ENCODE data around the gene RASGRP3. TPM values are rescaled to one million over a fixed set of nuclear protein-coding genes. Genes with fewer than 3 reads are reported as not detected.

RASGRP3 gene
- polyA plus RNA-seq, 2 of the 4 experiments (the other 2 are of a cell fraction) = 1.5 to 1.7 TPM

DNA sequence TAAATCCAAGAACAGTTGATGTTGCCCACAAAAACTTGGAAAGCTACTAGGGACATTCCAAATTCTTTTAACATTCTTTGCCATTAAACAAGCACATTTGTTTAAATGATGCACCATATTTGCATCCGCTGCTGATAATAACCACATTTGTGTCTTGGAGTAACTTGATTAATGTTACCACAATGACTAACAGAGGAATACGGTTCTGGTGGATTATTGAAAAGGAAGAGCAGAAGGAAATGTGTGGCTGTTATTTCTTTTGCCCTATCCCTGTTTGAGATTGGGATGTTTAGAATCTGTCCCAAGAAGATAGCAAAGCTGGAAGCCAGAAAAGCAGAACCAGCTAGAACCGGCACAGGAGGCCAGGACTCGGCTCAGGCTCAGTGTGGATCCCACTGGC, 39.2 kb upstream of the RASGRP3 start (continued):
- TF ChIP-seq, protein P1, sequence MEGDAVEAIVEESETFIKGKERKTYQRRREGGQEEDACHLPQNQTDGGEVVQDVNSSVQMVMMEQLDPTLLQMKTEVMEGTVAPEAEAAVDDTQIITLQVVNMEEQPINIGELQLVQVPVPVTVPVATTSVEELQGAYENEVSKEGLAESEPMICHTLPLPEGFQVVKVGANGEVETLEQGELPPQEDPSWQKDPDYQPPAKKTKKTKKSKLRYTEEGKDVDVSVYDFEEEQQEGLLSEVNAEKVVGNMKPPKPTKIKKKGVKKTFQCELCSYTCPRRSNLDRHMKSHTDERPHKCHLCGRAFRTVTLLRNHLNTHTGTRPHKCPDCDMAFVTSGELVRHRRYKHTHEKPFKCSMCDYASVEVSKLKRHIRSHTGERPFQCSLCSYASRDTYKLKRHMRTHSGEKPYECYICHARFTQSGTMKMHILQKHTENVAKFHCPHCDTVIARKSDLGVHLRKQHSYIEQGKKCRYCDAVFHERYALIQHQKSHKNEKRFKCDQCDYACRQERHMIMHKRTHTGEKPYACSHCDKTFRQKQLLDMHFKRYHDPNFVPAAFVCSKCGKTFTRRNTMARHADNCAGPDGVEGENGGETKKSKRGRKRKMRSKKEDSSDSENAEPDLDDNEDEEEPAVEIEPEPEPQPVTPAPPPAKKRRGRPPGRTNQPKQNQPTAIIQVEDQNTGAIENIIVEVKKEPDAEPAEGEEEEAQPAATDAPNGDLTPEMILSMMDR (IDR thresholded peaks at IDR 0.05) = no peak

DNA sequence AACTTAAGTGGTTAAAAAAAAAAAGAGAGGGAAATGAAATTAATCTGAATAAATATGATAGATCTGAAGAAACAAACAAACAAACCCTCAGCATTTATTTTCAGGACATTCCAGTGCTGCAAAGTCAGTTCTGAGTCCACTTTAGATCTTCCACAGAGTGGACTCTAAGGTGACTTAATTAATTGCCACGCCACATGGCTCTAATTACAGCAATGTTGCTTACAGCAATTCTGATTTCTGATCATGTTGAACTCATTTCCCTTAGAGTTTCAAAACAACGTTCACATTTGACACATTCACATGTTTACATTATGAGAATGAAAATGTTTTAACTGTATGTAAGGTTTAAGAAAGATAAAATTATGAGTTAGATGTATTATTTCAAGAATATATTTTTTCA, 38.6 kb upstream of the RASGRP3 start:
- FAIRE-seq (no peak), ATAC-seq (no peak), DNase-seq (ENCODE audit: low read depth in 1 of 2, low spot score in 1 of 2) (no peak)
- no peak overlapping the region for H3K4me3 ChIP-seq
- no peaks in the 10 kb centered on the region for H3K9me3 ChIP-seq
- no peak for TF ChIP-seq RNF2 (IDR thresholded peaks at IDR 0.05; ENCODE audit: borderline replicate concordance, low read depth)
- TF ChIP-seq HOXB5 (CRISPR knock-in tag; IDR thresholded peaks at IDR 0.05) = no peak
- TF ChIP-seq RCOR1 (IDR thresholded peaks at IDR 0.05; ENCODE audit: low read depth, low read length) = no peak
- TF ChIP-seq NR3C1 (IDR thresholded peaks at IDR 0.05) = no peak
- TF ChIP-seq POLR2A (IDR thresholded peaks at IDR 0.05; ENCODE audit: low read length) = no peak
- TF ChIP-seq FOSB (CRISPR knock-in tag; IDR thresholded peaks at IDR 0.05) = no peak
- no peak for TF ChIP-seq CBX8 (IDR thresholded peaks at IDR 0.05)
- TF ChIP-seq, protein P1 (IDR thresholded peaks at IDR 0.05) = no peak
- TF ChIP-seq, protein P2, sequence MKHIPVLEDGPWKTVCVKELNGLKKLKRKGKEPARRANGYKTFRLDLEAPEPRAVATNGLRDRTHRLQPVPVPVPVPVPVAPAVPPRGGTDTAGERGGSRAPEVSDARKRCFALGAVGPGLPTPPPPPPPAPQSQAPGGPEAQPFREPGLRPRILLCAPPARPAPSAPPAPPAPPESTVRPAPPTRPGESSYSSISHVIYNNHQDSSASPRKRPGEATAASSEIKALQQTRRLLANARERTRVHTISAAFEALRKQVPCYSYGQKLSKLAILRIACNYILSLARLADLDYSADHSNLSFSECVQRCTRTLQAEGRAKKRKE (CRISPR knock-in tag; IDR thresholded peaks at IDR 0.05; ENCODE audit: low read depth) = no peak
- TF ChIP-seq, protein P3, sequence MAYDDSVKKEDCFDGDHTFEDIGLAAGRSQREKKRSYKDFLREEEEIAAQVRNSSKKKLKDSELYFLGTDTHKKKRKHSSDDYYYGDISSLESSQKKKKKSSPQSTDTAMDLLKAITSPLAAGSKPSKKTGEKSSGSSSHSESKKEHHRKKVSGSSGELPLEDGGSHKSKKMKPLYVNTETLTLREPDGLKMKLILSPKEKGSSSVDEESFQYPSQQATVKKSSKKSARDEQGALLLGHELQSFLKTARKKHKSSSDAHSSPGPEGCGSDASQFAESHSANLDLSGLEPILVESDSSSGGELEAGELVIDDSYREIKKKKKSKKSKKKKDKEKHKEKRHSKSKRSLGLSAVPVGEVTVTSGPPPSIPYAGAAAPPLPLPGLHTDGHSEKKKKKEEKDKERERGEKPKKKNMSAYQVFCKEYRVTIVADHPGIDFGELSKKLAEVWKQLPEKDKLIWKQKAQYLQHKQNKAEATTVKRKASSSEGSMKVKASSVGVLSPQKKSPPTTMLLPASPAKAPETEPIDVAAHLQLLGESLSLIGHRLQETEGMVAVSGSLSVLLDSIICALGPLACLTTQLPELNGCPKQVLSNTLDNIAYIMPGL (CRISPR knock-in tag; IDR thresholded peaks at IDR 0.05; ENCODE audit: borderline replicate concordance) = no peak
- TF ChIP-seq, protein P4, sequence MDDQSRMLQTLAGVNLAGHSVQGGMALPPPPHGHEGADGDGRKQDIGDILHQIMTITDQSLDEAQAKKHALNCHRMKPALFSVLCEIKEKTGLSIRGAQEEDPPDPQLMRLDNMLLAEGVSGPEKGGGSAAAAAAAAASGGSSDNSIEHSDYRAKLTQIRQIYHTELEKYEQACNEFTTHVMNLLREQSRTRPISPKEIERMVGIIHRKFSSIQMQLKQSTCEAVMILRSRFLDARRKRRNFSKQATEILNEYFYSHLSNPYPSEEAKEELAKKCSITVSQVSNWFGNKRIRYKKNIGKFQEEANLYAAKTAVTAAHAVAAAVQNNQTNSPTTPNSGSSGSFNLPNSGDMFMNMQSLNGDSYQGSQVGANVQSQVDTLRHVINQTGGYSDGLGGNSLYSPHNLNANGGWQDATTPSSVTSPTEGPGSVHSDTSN (IDR thresholded peaks at IDR 0.05) = no peak
- no peak for TF ChIP-seq CEBPB (IDR thresholded peaks at IDR 0.05)
- no peak for TF ChIP-seq MAZ (IDR thresholded peaks at IDR 0.05; ENCODE audit: borderline replicate concordance, low read depth, low read length)
- H3K4me1 ChIP-seq = peaks cover 13% of the 10 kb centered on the region
- no peak overlapping the region for H3K27ac ChIP-seq
- CTCF ChIA-PET = no interaction called here
- H3K4me2 ChIP-seq = no peak overlapping the region
- WGBS (ENCODE audit: missing lambda C conversion rate) = 72% methylated on average over 2 of the region's 2 CpGs
- POLR2A ChIA-PET = interaction anchor here (0.6 kb wide), 1 partner anchor 23 kb away, joined by 3 read pairs; no protein-coding TSS in a partner anchor

DNA sequence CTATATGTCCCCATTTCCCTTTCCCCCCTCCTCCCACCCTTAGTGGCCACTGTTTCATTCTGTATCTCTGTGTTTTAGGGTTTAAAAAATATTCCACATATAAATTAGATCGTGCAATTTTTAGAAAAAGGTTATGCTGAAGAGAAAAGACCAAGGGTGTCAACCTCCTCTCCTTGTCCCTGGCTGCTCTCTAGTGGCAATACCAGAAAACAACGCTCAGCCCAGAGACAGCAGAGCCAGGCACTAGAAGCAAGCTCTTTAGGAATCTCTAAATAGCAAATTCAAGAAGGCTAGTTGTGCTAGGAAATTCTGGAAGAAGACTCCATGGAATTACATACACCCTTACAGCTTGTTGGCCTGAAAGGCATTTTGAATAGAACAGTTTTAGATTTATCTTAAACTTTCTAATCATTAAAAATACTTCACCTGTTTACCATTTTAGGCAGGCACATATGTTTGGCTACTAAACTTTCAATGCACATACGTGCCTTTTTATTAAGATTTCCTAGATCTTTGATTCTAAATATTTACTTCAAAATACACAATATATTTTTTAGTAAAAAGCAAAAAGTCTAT, 35.1 kb upstream of the RASGRP3 start:
- Histone ChIP-seq H3K27ac (peak overlapping the region in 1 of 2 experiments; percentile 10; a peak in 1 of 6 replicates), H3K9me3 (no peaks in the 10 kb centered on the region), H3K4me2 (no peak overlapping the region), H3K4me1 (no peaks in the 10 kb centered on the region; the same call in 2 of the 3 replicates), H3K4me3 (no peak overlapping the region)
- WGBS (ENCODE audit: missing lambda C conversion rate) = 17% methylated on average over 3 of the region's 3 CpGs
- DNase-seq (ENCODE audit: low read depth in 1 of 2, low spot score in 1 of 2) = peak; percentile 59 to 80
- CTCF ChIA-PET = interaction anchor here (0.5 to 3.0 kb wide), 49 partner anchors 10 to 1116 kb away, joined by 3 to 30 read pairs (median 3); partner anchors contain the start of gene RASGRP3
- TF ChIP-seq RAD21 (conservative IDR thresholded peaks at IDR 0.05 in 1 of 2, IDR thresholded peaks at IDR 0.05 in 1 of 2) (peak; percentile 95 to 98), SMC3 (IDR thresholded peaks at IDR 0.05) (peak; percentile 92), RNF2 (IDR thresholded peaks at IDR 0.05; ENCODE audit: borderline replicate concordance, low read depth) (no peak)
- TF ChIP-seq, protein P1 (IDR thresholded peaks at IDR 0.05) = peak; percentile 93
- TF ChIP-seq, protein P5, sequence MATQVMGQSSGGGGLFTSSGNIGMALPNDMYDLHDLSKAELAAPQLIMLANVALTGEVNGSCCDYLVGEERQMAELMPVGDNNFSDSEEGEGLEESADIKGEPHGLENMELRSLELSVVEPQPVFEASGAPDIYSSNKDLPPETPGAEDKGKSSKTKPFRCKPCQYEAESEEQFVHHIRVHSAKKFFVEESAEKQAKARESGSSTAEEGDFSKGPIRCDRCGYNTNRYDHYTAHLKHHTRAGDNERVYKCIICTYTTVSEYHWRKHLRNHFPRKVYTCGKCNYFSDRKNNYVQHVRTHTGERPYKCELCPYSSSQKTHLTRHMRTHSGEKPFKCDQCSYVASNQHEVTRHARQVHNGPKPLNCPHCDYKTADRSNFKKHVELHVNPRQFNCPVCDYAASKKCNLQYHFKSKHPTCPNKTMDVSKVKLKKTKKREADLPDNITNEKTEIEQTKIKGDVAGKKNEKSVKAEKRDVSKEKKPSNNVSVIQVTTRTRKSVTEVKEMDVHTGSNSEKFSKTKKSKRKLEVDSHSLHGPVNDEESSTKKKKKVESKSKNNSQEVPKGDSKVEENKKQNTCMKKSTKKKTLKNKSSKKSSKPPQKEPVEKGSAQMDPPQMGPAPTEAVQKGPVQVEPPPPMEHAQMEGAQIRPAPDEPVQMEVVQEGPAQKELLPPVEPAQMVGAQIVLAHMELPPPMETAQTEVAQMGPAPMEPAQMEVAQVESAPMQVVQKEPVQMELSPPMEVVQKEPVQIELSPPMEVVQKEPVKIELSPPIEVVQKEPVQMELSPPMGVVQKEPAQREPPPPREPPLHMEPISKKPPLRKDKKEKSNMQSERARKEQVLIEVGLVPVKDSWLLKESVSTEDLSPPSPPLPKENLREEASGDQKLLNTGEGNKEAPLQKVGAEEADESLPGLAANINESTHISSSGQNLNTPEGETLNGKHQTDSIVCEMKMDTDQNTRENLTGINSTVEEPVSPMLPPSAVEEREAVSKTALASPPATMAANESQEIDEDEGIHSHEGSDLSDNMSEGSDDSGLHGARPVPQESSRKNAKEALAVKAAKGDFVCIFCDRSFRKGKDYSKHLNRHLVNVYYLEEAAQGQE (IDR thresholded peaks at IDR 0.05) = no peak
- POLR2A ChIA-PET = no interaction called here
- FAIRE-seq = peak; percentile 39
- ATAC-seq = peak; percentile 98
